GM12878 (cell line): ENCODE measurements around the gene UROC1. TPM values are rescaled to one million over a fixed set of nuclear protein-coding genes. Genes with fewer than 3 reads are reported as not detected.

Source experiments
- ATAC-seq: fragments of 200-7000 bp; cut with Tn5 transposase; 3 replicates; pipeline ENCODE4 v1.9.1; 2020; ENCODE audit warnings: mild to moderate bottlenecking, moderate library complexity
- BruUV-seq: library from RNA; stranded (reverse); fragments of 400-500 nt; replicated peaks from 2 replicates; lab custom pipeline; 2021; lab: Mats Ljungman, UMichigan
- CTCF ChIA-PET: fragments of 300-600 bp; sonication (Branson Sonifier 250); formaldehyde crosslinking; extraction: SDS; loops from one replicate; lab custom pipeline; 2021; ENCODE audit warnings: inconsistent platforms; lab: Yijun Ruan, JAX
- POLR2A ChIA-PET: fragments of 350-600 bp; formaldehyde crosslinking; extraction: SDS; loops from one replicate; lab custom pipeline; 2021; ENCODE audit warnings: inconsistent platforms; lab: Charles Lee
- RAD21 ChIA-PET: fragments of 300-600 bp; sonication (Branson Sonifier 250); formaldehyde crosslinking; loops from one replicate; lab custom pipeline; 2023; ENCODE audit warnings: antibody characterized with exemption; ENCODE audit not compliant: unreplicated experiment; lab: Charles Lee
- SMC1A ChIA-PET: fragments of 300-600 bp; sonication (Branson Sonifier 250); formaldehyde crosslinking; loops from one replicate; lab custom pipeline; 2023; ENCODE audit not compliant: unreplicated experiment, uncharacterized antibody; lab: Charles Lee
- DNase-seq: peaks from one replicate; pipeline ENCODE4 v3.0.0-alpha.2; 2011; ENCODE audit warnings: low read depth, low spot score
- FAIRE-seq: peaks from 3 replicates; lab custom pipeline; 2011; peaks lifted over from hg19 to GRCh38; lab: Jason Lieb, UNC
- H2AFZ ChIP-seq: 2 replicates; pipeline ENCODE4 v1.6.0; 2011; ENCODE audit warnings: low read depth, low read length, control low read depth; ENCODE audit not compliant: control insufficient read depth
- H3K27ac ChIP-seq: 2 replicates; pipeline ENCODE4 v1.5.1; 2011; ENCODE audit warnings: control low read depth; ENCODE audit not compliant: control insufficient read depth, insufficient read depth
- H3K27me3 ChIP-seq, 2 experiments: replicated peaks in 1 of 2; 2 replicates each; pipeline versions ENCODE4 v1.6.0 to v1.6.1; 2011; ENCODE audit warnings: low read length in 1 of 2; ENCODE audit not compliant: control insufficient read depth in 2 of 2, insufficient read depth in 2 of 2
- H3K36me3 ChIP-seq, 2 experiments: 2 replicates each; pipeline ENCODE4 v1.5.1; 2011; ENCODE audit warnings: low read length in 1 of 2; ENCODE audit not compliant: control insufficient read depth in 2 of 2, insufficient read depth in 2 of 2
- H3K4me1 ChIP-seq: 2 replicates; pipeline ENCODE4 v1.6.1; 2011; ENCODE audit warnings: mild to moderate bottlenecking, low read length, moderate library complexity, mixed read lengths; ENCODE audit not compliant: control insufficient read depth, insufficient read depth
- H3K4me2 ChIP-seq: 2 replicates; pipeline ENCODE4 v1.6.0; 2011; ENCODE audit warnings: control low read depth; ENCODE audit not compliant: control insufficient read depth, insufficient read depth
- H3K4me3 ChIP-seq: fragments of 200-600 bp; sonication (generic); 2 replicates; pipeline ENCODE4 v1.5.1; 2016
- H3K79me2 ChIP-seq: 2 replicates; pipeline ENCODE4 v1.6.0; 2011; ENCODE audit warnings: low read length; ENCODE audit not compliant: control insufficient read depth, insufficient read depth
- H3K9ac ChIP-seq: 2 replicates; pipeline ENCODE4 v1.8.0; 2011; ENCODE audit warnings: low read length, control low read depth, mixed read lengths; ENCODE audit not compliant: control insufficient read depth, insufficient read depth
- H3K9me3 ChIP-seq: replicated peaks from 3 replicates; pipeline ENCODE4 v1.5.1; 2011; ENCODE audit warnings: mild to moderate bottlenecking, low read length; ENCODE audit not compliant: control insufficient read depth, insufficient read depth
- H4K20me1 ChIP-seq: 2 replicates; pipeline ENCODE4 v1.6.0; 2011; ENCODE audit not compliant: control insufficient read depth, insufficient read depth
- EGR1 ChIP-seq, 2 experiments: IDR thresholded peaks; 1 replicate in 1 of 2; 2 replicates in 1 of 2; pipeline ENCODE4 v1.6.1; 2011 to 2012; ENCODE audit warnings: low read depth in 2 of 2, low read length in 2 of 2, borderline replicate concordance in 1 of 2, mild to moderate bottlenecking in 1 of 2, moderate library complexity in 1 of 2
- LARP7 ChIP-seq: fragments of 450-650 bp; IDR thresholded peaks from 2 replicates; pipeline ENCODE4 v1.6.1; 2017; ENCODE audit warnings: mild to moderate bottlenecking
- RBBP5 ChIP-seq: fragments of 200-600 bp; sonication (generic); conservative IDR thresholded peaks from 2 replicates; pipeline ENCODE4 v1.6.1; 2016
- WGBS: methylation state at CpG from one replicate; pipeline ENCODE4 v1.1.6; 2016; ENCODE audit warnings: low lambda C conversion rate; ENCODE audit not compliant: insufficient replicate concordance, insufficient coverage; ENCODE audit errors: missing lambda C conversion rate; 5-methylcytosine and 5-hydroxymethylcytosine counted together
- in situ Hi-C: fragments of 300-500 bp; cut with MboI; formaldehyde crosslinking; loops from 9 replicates; pipeline ENCODE4 v1.14.3; 2018; ENCODE audit warnings: mixed read lengths
- intact Hi-C: fragments of 100-400 bp; cut with micrococcal nuclease; formaldehyde crosslinking; loops from one replicate; pipeline ENCODE4 v1.14.2; 2022; ENCODE audit not compliant: unreplicated experiment
- polyA plus RNA-seq, 11 experiments: library from polyadenylated mRNA; depleted of rRNA in 4 of 11; unstranded in 6 of 11; stranded (reverse) in 5 of 11; fragments of >200 nt; fragmentation: Nextera tagmentation in 4 of 11; fragmentation: Illumina TruSeq in 1 of 11; extraction: Ambion mirVana in 4 of 11; extraction: Trizol in 1 of 11; gene quantifications; 1 replicate in 1 of 11; 2 replicates in 10 of 11; pipeline versions ENCODE4 v1.2.1 to v1.2.3, GENCODE V29; 2011 to 2016; ENCODE audit warnings: inconsistent platforms in 2 of 11, missing spikeins in 2 of 11, low read depth in 1 of 11
- total RNA-seq, 4 experiments: library from RNA; depleted of rRNA in 3 of 4; stranded (reverse); fragments of >200 nt in 3 of 4; fragmentation: Illumina TruSeq in 1 of 4; extraction: Trizol in 1 of 4; gene quantifications; 2 replicates each; pipeline versions ENCODE4 v1.2.1 to v1.2.3, GENCODE V29; 2013 to 2021
- TF ChIP-seq, protein P1 (sequence below): fragments of 450-650 bp; IDR thresholded peaks from 2 replicates; pipeline ENCODE4 v1.6.1; 2016; ENCODE audit warnings: mild to moderate bottlenecking, moderate library complexity, borderline replicate concordance
- TF ChIP-seq, protein P2 (sequence below): fragments of 450-650 bp; IDR thresholded peaks from 2 replicates; pipeline ENCODE4 v1.6.1; 2016; ENCODE audit warnings: mild to moderate bottlenecking

UROC1 gene
- total and polyA plus RNA-seq, 10 of the 15 experiments (the other 5 are each of a cell fraction or from before 2014, with no cell fraction given): 0.04 TPM; not detected in 9

DNA sequence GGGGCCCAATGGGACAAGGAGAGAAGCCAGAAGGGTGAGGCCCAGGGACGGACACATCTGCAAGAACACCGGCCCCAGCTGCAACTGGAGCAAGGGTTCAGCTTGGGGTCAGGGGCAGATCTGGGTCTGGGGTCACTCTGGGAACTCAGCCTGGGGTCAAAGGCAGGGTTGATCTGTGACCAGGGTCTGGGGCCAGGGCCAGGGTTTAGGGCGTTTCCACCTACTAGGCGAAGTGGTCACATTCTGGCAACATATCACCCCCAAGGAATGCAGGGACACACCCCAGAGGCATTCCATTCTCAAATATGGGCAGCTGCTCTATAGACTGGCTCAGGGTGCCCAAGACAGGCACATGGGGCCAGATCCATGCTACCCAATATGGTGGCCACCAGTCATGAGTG lies 9.0 kb downstream of the UROC1 start:
- no peak overlapping the region for H3K4me2 ChIP-seq
- RAD21 ChIA-PET: no interaction called here
- no peak for FAIRE-seq

More for the DNA sequence above, 9.0 kb downstream of the UROC1 start:
- H3K9me3 ChIP-seq: no peaks in the 10 kb centered on the region
- H3K4me1 ChIP-seq: no peaks in the 10 kb centered on the region
- DNase-seq (no peak), ATAC-seq (no peak)
- no peak overlapping the region for H3K4me3 ChIP-seq
- ChIA-PET SMC1A (no interaction called here), POLR2A (no interaction called here), CTCF (no interaction called here)
- TF ChIP-seq, protein P1, sequence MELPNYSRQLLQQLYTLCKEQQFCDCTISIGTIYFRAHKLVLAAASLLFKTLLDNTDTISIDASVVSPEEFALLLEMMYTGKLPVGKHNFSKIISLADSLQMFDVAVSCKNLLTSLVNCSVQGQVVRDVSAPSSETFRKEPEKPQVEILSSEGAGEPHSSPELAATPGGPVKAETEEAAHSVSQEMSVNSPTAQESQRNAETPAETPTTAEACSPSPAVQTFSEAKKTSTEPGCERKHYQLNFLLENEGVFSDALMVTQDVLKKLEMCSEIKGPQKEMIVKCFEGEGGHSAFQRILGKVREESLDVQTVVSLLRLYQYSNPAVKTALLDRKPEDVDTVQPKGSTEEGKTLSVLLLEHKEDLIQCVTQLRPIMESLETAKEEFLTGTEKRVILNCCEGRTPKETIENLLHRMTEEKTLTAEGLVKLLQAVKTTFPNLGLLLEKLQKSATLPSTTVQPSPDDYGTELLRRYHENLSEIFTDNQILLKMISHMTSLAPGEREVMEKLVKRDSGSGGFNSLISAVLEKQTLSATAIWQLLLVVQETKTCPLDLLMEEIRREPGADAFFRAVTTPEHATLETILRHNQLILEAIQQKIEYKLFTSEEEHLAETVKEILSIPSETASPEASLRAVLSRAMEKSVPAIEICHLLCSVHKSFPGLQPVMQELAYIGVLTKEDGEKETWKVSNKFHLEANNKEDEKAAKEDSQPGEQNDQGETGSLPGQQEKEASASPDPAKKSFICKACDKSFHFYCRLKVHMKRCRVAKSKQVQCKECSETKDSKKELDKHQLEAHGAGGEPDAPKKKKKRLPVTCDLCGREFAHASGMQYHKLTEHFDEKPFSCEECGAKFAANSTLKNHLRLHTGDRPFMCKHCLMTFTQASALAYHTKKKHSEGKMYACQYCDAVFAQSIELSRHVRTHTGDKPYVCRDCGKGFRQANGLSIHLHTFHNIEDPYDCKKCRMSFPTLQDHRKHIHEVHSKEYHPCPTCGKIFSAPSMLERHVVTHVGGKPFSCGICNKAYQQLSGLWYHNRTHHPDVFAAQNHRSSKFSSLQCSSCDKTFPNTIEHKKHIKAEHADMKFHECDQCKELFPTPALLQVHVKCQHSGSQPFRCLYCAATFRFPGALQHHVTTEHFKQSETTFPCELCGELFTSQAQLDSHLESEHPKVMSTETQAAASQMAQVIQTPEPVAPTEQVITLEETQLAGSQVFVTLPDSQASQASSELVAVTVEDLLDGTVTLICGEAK: no peak
- TF ChIP-seq EGR1 (IDR thresholded peaks at IDR 0.05; ENCODE audit: borderline replicate concordance in 1 of 2, low read depth in 2 of 2, low read length in 2 of 2): no peak
- no peak for TF ChIP-seq LARP7
- TF ChIP-seq, protein P2, sequence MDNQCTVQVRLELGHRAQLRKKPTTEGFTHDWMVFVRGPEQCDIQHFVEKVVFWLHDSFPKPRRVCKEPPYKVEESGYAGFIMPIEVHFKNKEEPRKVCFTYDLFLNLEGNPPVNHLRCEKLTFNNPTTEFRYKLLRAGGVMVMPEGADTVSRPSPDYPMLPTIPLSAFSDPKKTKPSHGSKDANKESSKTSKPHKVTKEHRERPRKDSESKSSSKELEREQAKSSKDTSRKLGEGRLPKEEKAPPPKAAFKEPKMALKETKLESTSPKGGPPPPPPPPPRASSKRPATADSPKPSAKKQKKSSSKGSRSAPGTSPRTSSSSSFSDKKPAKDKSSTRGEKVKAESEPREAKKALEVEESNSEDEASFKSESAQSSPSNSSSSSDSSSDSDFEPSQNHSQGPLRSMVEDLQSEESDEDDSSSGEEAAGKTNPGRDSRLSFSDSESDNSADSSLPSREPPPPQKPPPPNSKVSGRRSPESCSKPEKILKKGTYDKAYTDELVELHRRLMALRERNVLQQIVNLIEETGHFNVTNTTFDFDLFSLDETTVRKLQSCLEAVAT: no peak
- TF ChIP-seq RBBP5: no peak
- H3K9ac ChIP-seq: no peak overlapping the region
- H2AFZ ChIP-seq: no peak overlapping the region
- H3K36me3 ChIP-seq: no peaks in the 10 kb centered on the region
- no TSS peak for BruUV-seq
- no peaks in the 10 kb centered on the region for H3K79me2 ChIP-seq
- intact Hi-C loops (no loop called here), in situ Hi-C loops (no loop called here)
- no peaks in the 10 kb centered on the region; a peak in 1 of 4 replicates for H3K27me3 ChIP-seq
- no peak overlapping the region for H3K27ac ChIP-seq
- no peaks in the 10 kb centered on the region for H4K20me1 ChIP-seq
- 61% methylated on average over 4 of the region's 4 CpGs for WGBS
